Endodermal cell (in vitro differentiated cells): Measurements from ENCODE around the gene SYNGR1. TPM values are rescaled to one million over a fixed set of nuclear protein-coding genes. Genes with fewer than 3 reads are reported as not detected.
"Not testable (repeated sequence)": the region's sequence is repeated elsewhere in the genome, so short reads cannot be mapped to it uniquely, and the experiment has no call there.

Experiments
- DNase-seq: peaks from one replicate; pipeline ENCODE4 v3.0.0-alpha.2; 2017
- H3K27ac ChIP-seq: 2 replicates; pipeline ENCODE4 v1.5.1; 2013; ENCODE audit warnings: mild to moderate bottlenecking, low read depth, low read length, moderate library complexity
- H3K27me3 ChIP-seq: 2 replicates; pipeline ENCODE4 v1.6.1; 2013; ENCODE audit warnings: mild to moderate bottlenecking, low read length, moderate library complexity; ENCODE audit not compliant: insufficient read depth, control insufficient read depth, poor library complexity, severe bottlenecking
- H3K36me3 ChIP-seq: 2 replicates; pipeline ENCODE4 v1.7.0; 2013; ENCODE audit warnings: mild to moderate bottlenecking, low read length, moderate library complexity; ENCODE audit not compliant: control insufficient read depth, insufficient read depth
- H3K4me1 ChIP-seq: one replicate; pipeline ENCODE4 v1.7.0; 2013; ENCODE audit warnings: low read length; ENCODE audit not compliant: control insufficient read depth, insufficient read depth
- H3K4me3 ChIP-seq: 2 replicates; pipeline ENCODE4 v1.5.1; 2013; ENCODE audit warnings: mild to moderate bottlenecking, low read length, moderate library complexity
- H3K9ac ChIP-seq: 2 replicates; pipeline ENCODE4 v1.6.1; 2013; ENCODE audit warnings: mild to moderate bottlenecking, low read length, moderate library complexity; ENCODE audit not compliant: poor library complexity, severe bottlenecking; ENCODE audit errors: extremely low read depth
- H3K9me3 ChIP-seq: 2 replicates; pipeline ENCODE4 v1.6.1; 2013; ENCODE audit warnings: mild to moderate bottlenecking, low read length, moderate library complexity; ENCODE audit not compliant: control insufficient read depth
- H3K27ac Mint-ChIP-seq: 2 replicates; pipeline ENCODE4 v1.8.0; 2020; ENCODE audit warnings: mixed read lengths
- H3K27me3 Mint-ChIP-seq: 2 replicates; pipeline ENCODE4 v1.8.0; 2021; ENCODE audit warnings: mild to moderate bottlenecking, mixed read lengths; ENCODE audit not compliant: insufficient read depth
- H3K36me3 Mint-ChIP-seq: 2 replicates; pipeline ENCODE4 v1.8.0; 2020; ENCODE audit warnings: low read depth, mixed read lengths
- H3K4me1 Mint-ChIP-seq: 2 replicates; pipeline ENCODE4 v1.8.0; 2020; ENCODE audit warnings: mixed read lengths
- H3K4me3 Mint-ChIP-seq: 2 replicates; pipeline ENCODE4 v1.8.0; 2020; ENCODE audit warnings: mild to moderate bottlenecking, moderate library complexity, mixed read lengths
- H3K9me3 Mint-ChIP-seq: 2 replicates; pipeline ENCODE4 v1.8.0; 2020; ENCODE audit warnings: mild to moderate bottlenecking, mixed read lengths
- WGBS, 2 experiments: methylation state at CpG; one replicate each; pipeline versions ENCODE4 v1.1.5 to v1.1.7; 2013; ENCODE audit warnings: missing lambda C conversion rate in 2 of 2, mixed read lengths in 1 of 2; ENCODE audit not compliant: insufficient coverage in 1 of 2, insufficient read length in 1 of 2; 5-methylcytosine and 5-hydroxymethylcytosine counted together
- total RNA-seq, 2 donors: library from RNA; stranded (reverse); fragmentation: NEBNext Ultra II Directional in 1 of 2; extraction: Animal tissue kit (Norgen Biotek cat#: 25700) in 1 of 2; gene quantifications; 2 replicates in 1 of 2; 3 replicates in 1 of 2; pipeline ENCODE4 v1.2.1, GENCODE V29; 2021
- TF ChIP-seq, protein P1 (sequence below): fragments of 200-600 bp; sonication (generic); conservative IDR thresholded peaks from 2 replicates; pipeline ENCODE4 v1.5.0; 2021; ENCODE audit warnings: antibody characterized with exemption, mild to moderate bottlenecking

SYNGR1 gene
- total RNA-seq, 2 donors from 2014 or later: 19.0 to 36.3 TPM

DNA sequence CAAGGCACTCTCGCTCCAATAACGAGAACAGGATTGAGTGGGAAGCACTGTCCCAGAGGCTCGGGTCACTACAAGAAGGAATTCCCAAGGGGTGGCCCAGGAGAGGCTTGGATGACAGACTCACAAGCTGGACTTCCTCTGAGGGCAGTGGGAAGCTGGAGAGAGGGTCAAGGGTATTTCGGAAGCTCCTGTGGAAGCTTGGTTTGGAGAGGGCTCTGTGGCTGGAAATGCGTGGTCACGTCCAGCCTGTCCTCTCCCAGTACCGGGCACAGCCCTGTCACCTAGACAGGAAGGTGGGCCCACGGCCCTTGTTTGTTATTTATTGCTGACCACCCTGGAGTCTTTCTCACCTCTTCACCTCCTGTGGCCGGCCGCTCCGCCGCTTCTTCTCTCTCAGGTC lies 5.3 kb downstream of the SYNGR1 start:
- no peak overlapping the region for H3K4me3 ChIP-seq
- Mint-ChIP-seq H3K36me3 (peaks cover 10% of the 10 kb centered on the region), H3K27me3 (peaks cover 6% of the 10 kb centered on the region), H3K9me3 (no peaks in the 10 kb centered on the region), H3K4me1 (peaks cover 15% of the 10 kb centered on the region), H3K4me3 (no peak overlapping the region), H3K27ac (no peak overlapping the region)
- peaks cover 6% of the 10 kb centered on the region for H3K4me1 ChIP-seq
- DNase-seq: no peak
- H3K9me3 ChIP-seq: no peaks in the 10 kb centered on the region
- no peaks in the 10 kb centered on the region for H3K36me3 ChIP-seq
- no peak overlapping the region for H3K27ac ChIP-seq
- H3K27me3 ChIP-seq: no peaks in the 10 kb centered on the region
- WGBS, 2 experiments: 92% methylated on average over 5 to 12 of the region's 12 CpGs
- no peak overlapping the region for H3K9ac ChIP-seq
- TF ChIP-seq, protein P1, sequence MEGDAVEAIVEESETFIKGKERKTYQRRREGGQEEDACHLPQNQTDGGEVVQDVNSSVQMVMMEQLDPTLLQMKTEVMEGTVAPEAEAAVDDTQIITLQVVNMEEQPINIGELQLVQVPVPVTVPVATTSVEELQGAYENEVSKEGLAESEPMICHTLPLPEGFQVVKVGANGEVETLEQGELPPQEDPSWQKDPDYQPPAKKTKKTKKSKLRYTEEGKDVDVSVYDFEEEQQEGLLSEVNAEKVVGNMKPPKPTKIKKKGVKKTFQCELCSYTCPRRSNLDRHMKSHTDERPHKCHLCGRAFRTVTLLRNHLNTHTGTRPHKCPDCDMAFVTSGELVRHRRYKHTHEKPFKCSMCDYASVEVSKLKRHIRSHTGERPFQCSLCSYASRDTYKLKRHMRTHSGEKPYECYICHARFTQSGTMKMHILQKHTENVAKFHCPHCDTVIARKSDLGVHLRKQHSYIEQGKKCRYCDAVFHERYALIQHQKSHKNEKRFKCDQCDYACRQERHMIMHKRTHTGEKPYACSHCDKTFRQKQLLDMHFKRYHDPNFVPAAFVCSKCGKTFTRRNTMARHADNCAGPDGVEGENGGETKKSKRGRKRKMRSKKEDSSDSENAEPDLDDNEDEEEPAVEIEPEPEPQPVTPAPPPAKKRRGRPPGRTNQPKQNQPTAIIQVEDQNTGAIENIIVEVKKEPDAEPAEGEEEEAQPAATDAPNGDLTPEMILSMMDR: no peak

DNA sequence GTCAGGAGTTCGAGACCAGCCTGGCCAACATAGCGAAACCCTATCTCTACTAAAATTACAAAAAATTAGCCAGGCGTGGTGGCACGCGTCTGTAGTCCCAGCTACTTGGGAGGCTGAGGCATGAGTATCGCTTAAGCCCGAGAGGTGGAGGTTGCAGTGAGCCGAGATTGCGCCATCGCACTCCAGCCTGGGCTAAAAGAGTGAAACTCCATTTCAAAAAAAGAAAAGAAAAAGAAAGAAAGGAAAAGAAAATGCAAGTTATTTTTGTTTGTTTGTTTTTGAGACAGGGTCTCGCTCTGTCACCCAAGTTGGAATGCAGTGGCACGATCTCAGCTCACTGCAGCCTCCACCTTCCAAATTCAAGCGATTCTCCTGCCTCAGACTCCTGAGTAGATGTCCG lies 6.0 kb downstream of the SYNGR1 start:
- H3K27me3 ChIP-seq, H3K27me3 Mint-ChIP-seq, H3K4me1 ChIP-seq, H3K4me3 ChIP-seq, H3K9ac ChIP-seq, H3K9me3 ChIP-seq, H3K4me3 Mint-ChIP-seq, H3K27ac ChIP-seq, H3K27ac Mint-ChIP-seq, H3K9me3 Mint-ChIP-seq, H3K36me3 ChIP-seq, DNase-seq: not testable (repeated sequence)
- Mint-ChIP-seq H3K4me1 (peaks cover 23% of the 10 kb centered on the region), H3K36me3 (peaks cover 11% of the 10 kb centered on the region)
- WGBS, 2 experiments: 94 to 100% methylated on average over 9 to 14 of the region's 14 CpGs

DNA sequence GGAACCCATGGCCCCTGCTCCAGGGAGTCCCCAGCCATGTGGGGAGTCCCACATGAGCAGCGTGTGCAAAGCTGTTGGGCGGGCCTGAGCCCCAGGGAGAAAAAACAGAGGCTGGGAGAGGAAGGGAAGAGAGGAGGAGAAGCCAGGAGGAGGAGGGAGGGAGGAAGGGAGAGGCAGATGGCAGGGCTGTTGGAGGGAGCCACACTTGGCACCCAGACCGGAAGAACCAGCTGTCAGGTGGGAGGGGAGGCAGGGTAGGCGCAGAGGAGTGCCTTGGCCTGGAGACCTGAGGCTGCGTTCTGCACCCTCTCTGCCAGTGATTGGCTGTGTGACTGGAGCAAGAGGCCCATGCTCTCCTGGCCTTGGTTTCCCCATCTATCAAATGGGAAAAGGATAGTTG lies 6.7 kb downstream of the SYNGR1 start:
- Histone ChIP-seq H3K27ac (no peak overlapping the region), H3K27me3 (no peaks in the 10 kb centered on the region), H3K4me3 (no peak overlapping the region), H3K9me3 (no peaks in the 10 kb centered on the region), H3K36me3 (no peaks in the 10 kb centered on the region), H3K4me1 (peaks cover 3% of the 10 kb centered on the region), H3K9ac (no peak overlapping the region)
- peaks cover 24% of the 10 kb centered on the region for H3K4me1 Mint-ChIP-seq
- no peak overlapping the region for H3K27ac Mint-ChIP-seq
- WGBS, 2 experiments: 88 to 93% methylated on average over 4 to 5 of the region's 5 CpGs
- H3K36me3 Mint-ChIP-seq: peaks cover 11% of the 10 kb centered on the region
- peaks cover 1% of the 10 kb centered on the region for H3K27me3 Mint-ChIP-seq
- TF ChIP-seq, protein P1: no peak
- no peak overlapping the region for H3K4me3 Mint-ChIP-seq
- no peak for DNase-seq
- H3K9me3 Mint-ChIP-seq: no peaks in the 10 kb centered on the region

DNA sequence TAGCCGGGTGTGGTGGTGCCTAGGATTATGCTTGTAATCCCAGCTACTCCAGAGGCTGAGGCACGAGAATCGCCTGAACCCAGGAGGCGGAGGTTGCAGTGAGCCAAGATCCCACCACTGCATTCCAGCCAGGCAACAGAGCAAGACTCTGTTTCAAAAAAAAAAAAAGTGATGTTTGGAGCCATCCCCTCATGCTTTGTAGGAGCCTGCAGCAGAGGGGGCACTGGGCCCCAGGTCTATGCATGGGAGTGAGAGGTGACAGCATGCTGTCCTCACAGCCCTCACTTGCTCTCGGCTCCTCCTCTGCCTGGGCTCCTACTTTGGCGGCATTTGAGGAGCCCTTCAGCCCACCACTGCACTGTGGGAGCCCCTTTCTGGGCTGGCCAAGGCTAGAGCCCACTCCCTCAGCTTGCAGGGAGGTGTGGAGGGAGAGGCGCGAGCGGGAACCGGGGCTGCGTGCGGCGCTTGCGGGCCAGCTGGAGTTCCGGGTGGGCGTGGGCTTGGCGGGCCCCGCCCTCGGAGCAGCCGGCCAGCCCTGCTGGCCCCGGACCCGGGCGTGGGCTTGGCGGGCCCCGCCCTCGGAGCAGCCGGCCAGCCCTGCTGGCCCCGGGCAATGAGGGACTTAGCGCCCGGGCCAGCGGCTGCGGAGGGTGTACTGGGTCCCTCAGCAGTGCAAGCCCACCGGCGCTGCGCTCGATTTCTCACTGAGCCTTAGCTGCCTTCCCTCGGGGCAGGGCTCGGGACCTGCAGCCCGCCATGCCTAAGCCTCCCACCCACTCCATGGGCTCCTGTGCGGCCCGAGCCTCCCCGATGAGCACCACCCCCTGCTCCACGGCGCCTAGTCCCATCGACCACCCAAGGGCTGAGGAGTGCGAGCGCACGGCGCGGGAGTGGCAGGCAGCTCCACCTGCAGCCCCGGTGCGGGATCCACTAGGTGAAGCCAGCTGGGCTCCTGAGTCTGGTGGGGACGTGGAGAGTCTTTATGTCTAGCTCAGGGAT lies 7.6 kb downstream of the SYNGR1 start:
- H3K36me3 Mint-ChIP-seq: peaks cover 11% of the 10 kb centered on the region
- H3K27ac ChIP-seq, H3K9ac ChIP-seq, H3K27me3 ChIP-seq, H3K27ac Mint-ChIP-seq, H3K4me3 ChIP-seq, H3K9me3 ChIP-seq, DNase-seq, H3K36me3 ChIP-seq, H3K9me3 Mint-ChIP-seq, H3K4me3 Mint-ChIP-seq, H3K27me3 Mint-ChIP-seq: not testable (repeated sequence)
- H3K4me1 ChIP-seq: peaks cover 11% of the 10 kb centered on the region
- peaks cover 17% of the 10 kb centered on the region for H3K4me1 Mint-ChIP-seq
- 77 to 93% methylated on average over 4 to 51 of the region's 53 CpGs for WGBS, 2 experiments

DNA sequence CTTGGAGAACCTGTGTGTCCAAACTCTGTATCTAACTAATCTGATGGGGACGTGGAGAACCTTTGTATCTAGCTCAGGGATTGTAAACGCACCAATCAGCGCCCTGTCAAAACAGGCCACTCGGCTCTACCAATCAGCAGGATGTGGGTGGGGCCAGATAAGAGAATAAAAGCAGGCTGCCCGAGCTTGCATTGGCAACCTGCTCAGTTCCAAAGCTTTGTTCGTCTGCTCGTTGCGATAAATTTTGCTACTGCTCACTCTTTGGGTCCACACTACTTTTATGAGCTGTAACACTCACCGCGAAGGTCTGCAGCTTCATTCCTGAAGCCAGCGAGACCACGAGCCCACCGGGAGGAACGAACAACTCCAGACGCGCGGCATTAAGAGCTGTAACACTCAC lies 8.4 kb downstream of the SYNGR1 start:
- H3K9ac ChIP-seq, H3K27me3 ChIP-seq, H3K9me3 ChIP-seq, H3K4me3 Mint-ChIP-seq, H3K4me3 ChIP-seq, H3K27me3 Mint-ChIP-seq, H3K9me3 Mint-ChIP-seq, H3K36me3 ChIP-seq, DNase-seq, H3K27ac Mint-ChIP-seq, H3K27ac ChIP-seq: not testable (repeated sequence)
- Mint-ChIP-seq H3K36me3 (peaks cover 11% of the 10 kb centered on the region), H3K4me1 (peaks cover 25% of the 10 kb centered on the region)
- peaks cover 19% of the 10 kb centered on the region for H3K4me1 ChIP-seq
- 91 to 95% methylated on average over 13 to 14 of the region's 17 CpGs for WGBS, 2 experiments
